HL-60 (cell line): Measurements from ENCODE around the gene PRELP.

Experiments
- DNase-seq, 2 experiments: peaks; one replicate each; pipeline ENCODE4 v3.0.0-alpha.2; 2010 to 2020; ENCODE audit warnings: low read depth in 1 of 2, low spot score in 1 of 2
- H3K27ac ChIP-seq: fragments of 250-450 bp; sonication (Bioruptor Pico); replicated peaks from 2 replicates; pipeline ENCODE4 v1.5.1; 2020; ENCODE audit warnings: mild to moderate bottlenecking, moderate library complexity
- H3K27me3 ChIP-seq: fragments of 250-450 bp; sonication (Bioruptor Pico); 2 replicates; pipeline ENCODE4 v1.5.1; 2021; ENCODE audit warnings: mild to moderate bottlenecking, moderate library complexity; ENCODE audit not compliant: insufficient read depth, poor library complexity, severe bottlenecking
- H3K4me3 ChIP-seq: replicated peaks from 2 replicates; pipeline ENCODE4 v1.5.1; 2011; ENCODE audit warnings: mild to moderate bottlenecking, control low read depth, low read length; ENCODE audit not compliant: insufficient read depth
- CTCF ChIP-seq: IDR thresholded peaks from one replicate; pipeline ENCODE4 v1.5.1; 2011; ENCODE audit warnings: low read length, control low read depth, inconsistent platforms; ENCODE audit not compliant: insufficient read depth
- GABPA ChIP-seq: IDR thresholded peaks from 2 replicates; pipeline ENCODE4 v1.6.1; 2012; ENCODE audit warnings: low read depth
- POLR2AphosphoS5 ChIP-seq: IDR thresholded peaks from 2 replicates; pipeline ENCODE4 v1.6.1; 2012; ENCODE audit warnings: low read depth
- REST ChIP-seq: IDR thresholded peaks from 2 replicates; pipeline ENCODE4 v1.6.1; 2012; ENCODE audit warnings: low read depth; ENCODE audit not compliant: insufficient replicate concordance
- SPI1 ChIP-seq: IDR thresholded peaks from 2 replicates; pipeline ENCODE4 v1.6.1; 2012; ENCODE audit warnings: low read depth, mild to moderate bottlenecking, borderline replicate concordance

Gene PRELP

GRCh38 chr1:203511930-203512329, 36.3 kb downstream of the PRELP start:
- no peak overlapping the region for H3K4me3 ChIP-seq
- H3K27me3 ChIP-seq, result no peaks in the 10 kb centered on the region
- H3K27ac ChIP-seq, result no peak overlapping the region
- DNase-seq, result no peak
- no peak for TF ChIP-seq POLR2AphosphoS5
- no peak for TF ChIP-seq REST
- TF ChIP-seq CTCF, result no peak
- TF ChIP-seq GABPA, result no peak

GRCh38 chr1:203512517-203512847, 36.9 kb downstream of the PRELP start:
- no peak for DNase-seq
- H3K27ac ChIP-seq, result no peak overlapping the region
- H3K27me3 ChIP-seq, result no peaks in the 10 kb centered on the region
- TF ChIP-seq CTCF (no peak), GABPA (no peak), REST (no peak), POLR2AphosphoS5 (no peak), SPI1 (no peak)
- H3K4me3 ChIP-seq, result no peak overlapping the region

GRCh38 chr1:203512848-203513584, 37.4 kb downstream of the PRELP start:
- TF ChIP-seq POLR2AphosphoS5, result no peak
- TF ChIP-seq GABPA, result no peak
- peak; percentile 70 for TF ChIP-seq SPI1
- no peak overlapping the region for H3K27ac ChIP-seq
- DNase-seq, result peak; percentile 70 to 71
- no peak overlapping the region for H3K4me3 ChIP-seq
- H3K27me3 ChIP-seq, result no peaks in the 10 kb centered on the region

- no peak for DNase-seq
- TF ChIP-seq CTCF, result no peak
- no peak for TF ChIP-seq REST
- no peak for TF ChIP-seq SPI1
- TF ChIP-seq POLR2AphosphoS5, result no peak
- TF ChIP-seq GABPA, result no peak
- Histone ChIP-seq H3K27ac (no peak overlapping the region), H3K4me3 (no peak overlapping the region), H3K27me3 (no peaks in the 10 kb centered on the region)
Measured at GRCh38 chr1:203513585-203514031, 38.0 kb downstream of the PRELP start.
